Left lung (tissue), 10 donors: ENCODE measurements around the gene MAN1B1. TPM values are rescaled to one million over a fixed set of nuclear protein-coding genes. Genes with fewer than 3 reads are reported as not detected.

Experiments
- ATAC-seq: fragments of 200-7000 bp; cut with Tn5 transposase; one replicate; pipeline ENCODE4 v1.9.1; 2020; ENCODE audit warnings: moderate library complexity
- DNase-seq, 4 donors: peaks; one replicate each; pipeline ENCODE4 v3.0.0-alpha.2; 2013 to 2020
- H3K27ac ChIP-seq, 2 donors: fragments of 200-600 bp; sonication (generic) in 1 of 2; one replicate each; pipeline versions ENCODE4 v1.5.0 to v1.8.0; 2020 to 2021
- H3K27me3 ChIP-seq, 2 donors: fragments of 200-600 bp; sonication (generic) in 1 of 2; one replicate each; pipeline versions ENCODE4 v1.5.0 to v1.8.0; 2020 to 2021
- H3K36me3 ChIP-seq, 2 donors: fragments of 200-600 bp; sonication (generic) in 1 of 2; one replicate each; pipeline versions ENCODE4 v1.5.0 to v1.8.0; 2020 to 2021
- H3K4me1 ChIP-seq, 2 donors: fragments of 200-600 bp; one replicate each; pipeline ENCODE4 v1.8.0; 2021
- H3K4me3 ChIP-seq, 2 donors: fragments of 200-600 bp; sonication (generic) in 1 of 2; one replicate each; pipeline versions ENCODE4 v1.5.0 to v1.8.0; 2020 to 2021; ENCODE audit warnings: mild to moderate bottlenecking in 1 of 2
- H3K9me3 ChIP-seq, 2 donors: fragments of 200-600 bp; sonication (generic) in 1 of 2; one replicate each; pipeline versions ENCODE4 v1.5.0 to v1.8.0; 2020 to 2021
- CTCF ChIP-seq, 2 donors: fragments of 200-600 bp; sonication (generic) in 1 of 2; IDR thresholded peaks; one replicate each; pipeline versions ENCODE4 v1.5.0 to v1.8.0; 2021; ENCODE audit warnings: antibody characterized with exemption in 2 of 2
- intact Hi-C, 2 donors: fragments of 100-400 bp; cut with DNase I; formaldehyde crosslinking; loops; one replicate each; pipeline versions ENCODE4 v1.11.2 to v1.14.2; 2022
- polyA plus RNA-seq, 6 donors: library from polyadenylated mRNA; unstranded; fragments of 120-200 nt; gene quantifications; one replicate each; pipeline ENCODE4 v1.2.1, GENCODE V29; 2013; ENCODE audit not compliant: insufficient read length in 6 of 6
- total RNA-seq, 2 donors: library from RNA; stranded (reverse); fragmentation: NEBNext Ultra II Directional; extraction: Animal tissue kit (Norgen Biotek cat#: 25700); gene quantifications; one replicate each; pipeline ENCODE4 v1.2.1, GENCODE V29; 2021
- donor health status: DM: no; HTN: yes; CAD: no.
- donor health status: DM: no; HTN: no; CAD: no.

Gene MAN1B1
- total and polyA plus RNA-seq, 8 donors = 51.5 to 74.9 (median 64.8) TPM

- peak in 1 of 4 donors; percentile 58 for DNase-seq
These were observed 21.9 kb downstream of the MAN1B1 start for GRCh38 chr9:137108608-137109249.

GRCh38 chr9:137109250-137110146 lies 22.7 kb downstream of the MAN1B1 start:
- intact Hi-C loops = no loop called here
- no peak overlapping the region for H3K27ac ChIP-seq
- no peak for TF ChIP-seq CTCF (IDR thresholded peaks at IDR 0.05)
- no peaks in the 10 kb centered on the region for H3K27me3 ChIP-seq
- ATAC-seq = no peak
- H3K9me3 ChIP-seq = no peaks in the 10 kb centered on the region
- peaks cover 0 to 12% of the 10 kb centered on the region in 2 donors for H3K4me1 ChIP-seq
- DNase-seq = peak in 1 of 4 donors; percentile 60
- H3K4me3 ChIP-seq = no peak overlapping the region
- H3K36me3 ChIP-seq = peaks cover 0 to 86% of the 10 kb centered on the region in 2 donors

More at GRCh38 chr9:137108608-137109249, 21.9 kb downstream of the MAN1B1 start:
- peaks cover 0 to 8% of the 10 kb centered on the region in 2 donors for H3K4me1 ChIP-seq
- H3K9me3 ChIP-seq = no peaks in the 10 kb centered on the region
- peaks cover 0 to 94% of the 10 kb centered on the region in 2 donors for H3K36me3 ChIP-seq
- no peak overlapping the region for H3K4me3 ChIP-seq
- no peaks in the 10 kb centered on the region for H3K27me3 ChIP-seq
- TF ChIP-seq CTCF (IDR thresholded peaks at IDR 0.05) = no peak
- ATAC-seq = no peak
- intact Hi-C loops = no loop called here
- no peak overlapping the region for H3K27ac ChIP-seq

GRCh38 chr9:137110147-137110910 lies 23.5 kb downstream of the MAN1B1 start:
- intact Hi-C loops = no loop called here
- peaks cover 0 to 20% of the 10 kb centered on the region in 2 donors for H3K4me1 ChIP-seq
- H3K27me3 ChIP-seq = peaks cover 0 to 4% of the 10 kb centered on the region in 2 donors
- peaks cover 0 to 78% of the 10 kb centered on the region in 2 donors for H3K36me3 ChIP-seq
- no peak for TF ChIP-seq CTCF (IDR thresholded peaks at IDR 0.05)
- H3K4me3 ChIP-seq = no peak overlapping the region
- ATAC-seq (no peak), DNase-seq (peak in 1 of 4 donors; percentile 75)
- H3K27ac ChIP-seq = no peak overlapping the region
- H3K9me3 ChIP-seq = no peaks in the 10 kb centered on the region

GRCh38 chr9:137110911-137111787 lies 24.4 kb downstream of the MAN1B1 start:
- Histone ChIP-seq H3K27ac (no peak overlapping the region), H3K36me3 (peaks cover 0 to 70% of the 10 kb centered on the region in 2 donors), H3K4me3 (no peak overlapping the region), H3K27me3 (peaks cover 0 to 12% of the 10 kb centered on the region in 2 donors), H3K4me1 (peaks cover 0 to 21% of the 10 kb centered on the region in 2 donors), H3K9me3 (no peaks in the 10 kb centered on the region)
- DNase-seq (no peak), ATAC-seq (no peak)
- no peak for TF ChIP-seq CTCF (IDR thresholded peaks at IDR 0.05)
- intact Hi-C loops = no loop called here
